Measurements from ENCODE around the gene IGF1R. TPM values are rescaled to one million over a fixed set of nuclear protein-coding genes. Genes with fewer than 3 reads are reported as not detected.
A peak's percentile ranks its signal among the peaks of the same experiment; 100 is the strongest.

IGF1R gene
- total RNA-seq, 4 donors from 2014 or later: 87.8 to 173 (median 107) TPM

- 10% methylated on average over 1 of the region's 1 CpG for WGBS
- no peak for TF ChIP-seq CTCF (IDR thresholded peaks at IDR 0.05)
- TF ChIP-seq POLR2A (IDR thresholded peaks at IDR 0.05): no peak
- no peak for TF ChIP-seq POLR2AphosphoS5 (IDR thresholded peaks at IDR 0.05)
- TF ChIP-seq EP300 (IDR thresholded peaks at IDR 0.05): no peak
- Histone ChIP-seq H3K4me3 (no peak overlapping the region), H3K27ac (no peak overlapping the region), H3K36me3 (no peaks in the 10 kb centered on the region), H3K4me1 (peaks cover 46% of the 10 kb centered on the region), H3K27me3 (no peaks in the 10 kb centered on the region), H3K9me3 (no peaks in the 10 kb centered on the region)
- DNase-seq (ENCODE audit: low spot score in 2 of 2): no peak
Observed at GRCh38 chr15:98653686-98654085, 5.3 kb downstream of the IGF1R start.

- Histone ChIP-seq H3K9me3 (no peaks in the 10 kb centered on the region), H3K27me3 (no peaks in the 10 kb centered on the region), H3K36me3 (no peaks in the 10 kb centered on the region), H3K4me3 (no peak overlapping the region), H3K27ac (no peak overlapping the region), H3K4me1 (peaks cover 52% of the 10 kb centered on the region)
- WGBS: 71% methylated on average over 4 of the region's 4 CpGs
- TF ChIP-seq POLR2A (IDR thresholded peaks at IDR 0.05) (no peak), EP300 (IDR thresholded peaks at IDR 0.05) (no peak), CTCF (IDR thresholded peaks at IDR 0.05) (no peak), POLR2AphosphoS5 (IDR thresholded peaks at IDR 0.05) (no peak)
- DNase-seq (ENCODE audit: low spot score in 2 of 2): no peak
Observed at GRCh38 chr15:98654790-98655360, 6.5 kb downstream of the IGF1R start.

GRCh38 chr15:98655732-98656131 is 7.4 kb downstream of the IGF1R start:
- Histone ChIP-seq H3K27ac (no peak overlapping the region), H3K9me3 (no peaks in the 10 kb centered on the region), H3K27me3 (no peaks in the 10 kb centered on the region), H3K36me3 (no peaks in the 10 kb centered on the region), H3K4me3 (no peak overlapping the region), H3K4me1 (peaks cover 48% of the 10 kb centered on the region)
- 89% methylated on average over 8 of the region's 8 CpGs for WGBS
- TF ChIP-seq POLR2AphosphoS5 (IDR thresholded peaks at IDR 0.05) (no peak), CTCF (IDR thresholded peaks at IDR 0.05) (no peak), EP300 (IDR thresholded peaks at IDR 0.05) (no peak), POLR2A (IDR thresholded peaks at IDR 0.05) (no peak)
- no peak for DNase-seq (ENCODE audit: low spot score in 2 of 2)

GRCh38 chr15:98657721-98658120 is 9.4 kb downstream of the IGF1R start:
- Histone ChIP-seq H3K36me3 (no peaks in the 10 kb centered on the region), H3K9me3 (no peaks in the 10 kb centered on the region), H3K4me3 (no peak overlapping the region), H3K27me3 (no peaks in the 10 kb centered on the region), H3K27ac (no peak overlapping the region), H3K4me1 (peaks cover 33% of the 10 kb centered on the region)
- no peak for DNase-seq (ENCODE audit: low spot score in 2 of 2)
- TF ChIP-seq POLR2A (IDR thresholded peaks at IDR 0.05): no peak
- no peak for TF ChIP-seq CTCF (IDR thresholded peaks at IDR 0.05)
- no peak for TF ChIP-seq POLR2AphosphoS5 (IDR thresholded peaks at IDR 0.05)
- 76% methylated on average over 4 of the region's 4 CpGs for WGBS

GRCh38 chr15:98658831-98659699 is 10.7 kb downstream of the IGF1R start:
- TF ChIP-seq CTCF (IDR thresholded peaks at IDR 0.05) (peak; percentile 57 to 78), POLR2AphosphoS5 (IDR thresholded peaks at IDR 0.05) (no peak)
- Histone ChIP-seq H3K36me3 (no peaks in the 10 kb centered on the region), H3K9me3 (no peaks in the 10 kb centered on the region), H3K4me3 (no peak overlapping the region), H3K27ac (no peak overlapping the region), H3K27me3 (no peaks in the 10 kb centered on the region), H3K4me1 (peaks cover 26% of the 10 kb centered on the region)
- DNase-seq (ENCODE audit: low spot score in 2 of 2): no peak
- WGBS: 45% methylated on average over 7 of the region's 7 CpGs

All from suprapubic skin (tissue), 4 donors.